Measurements from ENCODE around the gene BCL11A.

The BCL11A gene

DNA sequence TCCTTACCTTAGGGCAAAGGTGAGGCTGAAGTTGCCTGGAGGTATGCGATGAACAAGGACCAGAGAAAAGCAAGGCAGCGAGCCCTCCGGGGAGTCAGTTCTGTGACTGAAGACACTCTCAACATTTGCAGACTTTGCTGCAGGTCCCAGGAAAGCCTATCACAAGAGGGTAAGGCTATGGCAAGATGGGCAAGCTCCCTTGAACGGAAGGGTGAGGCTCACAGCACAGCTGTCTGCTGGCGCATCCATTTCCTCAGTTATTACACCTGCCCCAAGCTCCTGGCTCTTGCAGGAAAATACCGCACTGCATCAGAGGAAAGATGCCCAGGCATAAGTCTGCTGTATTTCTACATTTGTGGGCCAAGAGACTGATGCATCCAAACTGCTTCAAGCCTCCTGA, 141.4 kb downstream of the BCL11A start:
- H3K4me3 ChIP-seq (ENCODE audit: low read length): no peak overlapping the region
- no peak for DNase-seq (ENCODE audit: low read depth)
- TF ChIP-seq, protein P1, sequence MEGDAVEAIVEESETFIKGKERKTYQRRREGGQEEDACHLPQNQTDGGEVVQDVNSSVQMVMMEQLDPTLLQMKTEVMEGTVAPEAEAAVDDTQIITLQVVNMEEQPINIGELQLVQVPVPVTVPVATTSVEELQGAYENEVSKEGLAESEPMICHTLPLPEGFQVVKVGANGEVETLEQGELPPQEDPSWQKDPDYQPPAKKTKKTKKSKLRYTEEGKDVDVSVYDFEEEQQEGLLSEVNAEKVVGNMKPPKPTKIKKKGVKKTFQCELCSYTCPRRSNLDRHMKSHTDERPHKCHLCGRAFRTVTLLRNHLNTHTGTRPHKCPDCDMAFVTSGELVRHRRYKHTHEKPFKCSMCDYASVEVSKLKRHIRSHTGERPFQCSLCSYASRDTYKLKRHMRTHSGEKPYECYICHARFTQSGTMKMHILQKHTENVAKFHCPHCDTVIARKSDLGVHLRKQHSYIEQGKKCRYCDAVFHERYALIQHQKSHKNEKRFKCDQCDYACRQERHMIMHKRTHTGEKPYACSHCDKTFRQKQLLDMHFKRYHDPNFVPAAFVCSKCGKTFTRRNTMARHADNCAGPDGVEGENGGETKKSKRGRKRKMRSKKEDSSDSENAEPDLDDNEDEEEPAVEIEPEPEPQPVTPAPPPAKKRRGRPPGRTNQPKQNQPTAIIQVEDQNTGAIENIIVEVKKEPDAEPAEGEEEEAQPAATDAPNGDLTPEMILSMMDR (IDR thresholded peaks at IDR 0.05; ENCODE audit: insufficient read depth, low read depth, low read length, missing control alignments): no peak

DNA sequence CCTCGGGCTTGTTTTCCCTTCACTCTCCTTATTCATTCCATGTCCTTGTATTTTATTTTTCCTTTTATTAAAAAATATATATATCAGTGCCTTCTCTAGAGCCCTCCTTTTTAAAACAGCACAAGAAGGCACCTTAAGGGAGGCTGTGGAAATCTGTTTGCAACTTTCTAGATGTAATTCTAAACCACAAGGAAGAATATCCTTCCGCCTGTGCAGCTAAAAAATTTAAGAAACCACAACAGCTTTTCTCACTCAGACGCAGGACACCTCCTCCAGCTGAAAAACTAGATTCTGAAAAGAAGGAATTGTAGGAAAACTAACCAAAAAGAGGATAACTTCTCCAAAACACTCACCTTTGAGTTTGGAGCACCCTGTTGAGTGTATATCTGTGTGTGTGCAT, 142.2 kb downstream of the BCL11A start:
- no peak overlapping the region for H3K4me3 ChIP-seq (ENCODE audit: low read length)
- no peak for DNase-seq (ENCODE audit: low read depth)
- TF ChIP-seq, protein P1 (IDR thresholded peaks at IDR 0.05; ENCODE audit: insufficient read depth, low read depth, low read length, missing control alignments): no peak

DNA sequence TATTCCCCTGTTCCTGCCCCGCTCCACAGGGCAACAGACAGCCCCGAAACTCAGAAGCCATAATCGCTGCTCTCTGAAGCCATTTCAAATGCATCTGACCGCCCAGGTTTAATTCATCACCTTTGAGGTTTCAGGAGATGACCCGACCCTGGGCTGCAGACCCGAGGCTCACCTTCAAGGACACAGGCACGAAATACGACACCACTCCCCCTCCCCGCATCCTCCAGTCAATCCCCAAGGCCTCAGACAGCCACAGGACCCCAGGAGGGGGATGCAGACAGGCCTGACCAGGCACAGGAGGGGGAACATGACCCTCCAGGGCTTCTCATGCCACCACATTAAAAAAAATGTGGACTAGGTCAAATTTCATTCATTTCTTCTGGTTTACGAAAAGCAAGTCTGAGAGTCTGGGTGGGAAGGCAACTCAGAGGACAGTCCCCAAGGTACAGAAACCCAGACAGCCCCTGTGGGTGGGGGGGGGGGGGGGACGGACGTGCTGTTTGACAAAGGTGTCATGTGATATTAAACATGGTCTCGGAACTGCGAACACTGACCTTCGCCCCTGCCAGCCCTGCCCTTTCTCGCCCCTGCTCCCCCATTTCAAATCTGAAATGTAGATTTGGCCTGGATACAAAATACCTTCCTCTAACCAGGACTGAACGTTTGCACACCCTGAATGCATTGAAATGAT, 142.9 kb downstream of the BCL11A start:
- TF ChIP-seq, protein P1 (IDR thresholded peaks at IDR 0.05; ENCODE audit: insufficient read depth, low read depth, low read length, missing control alignments): no peak
- no peak overlapping the region for H3K4me3 ChIP-seq (ENCODE audit: low read length)
- DNase-seq (ENCODE audit: low read depth): no peak

DNA sequence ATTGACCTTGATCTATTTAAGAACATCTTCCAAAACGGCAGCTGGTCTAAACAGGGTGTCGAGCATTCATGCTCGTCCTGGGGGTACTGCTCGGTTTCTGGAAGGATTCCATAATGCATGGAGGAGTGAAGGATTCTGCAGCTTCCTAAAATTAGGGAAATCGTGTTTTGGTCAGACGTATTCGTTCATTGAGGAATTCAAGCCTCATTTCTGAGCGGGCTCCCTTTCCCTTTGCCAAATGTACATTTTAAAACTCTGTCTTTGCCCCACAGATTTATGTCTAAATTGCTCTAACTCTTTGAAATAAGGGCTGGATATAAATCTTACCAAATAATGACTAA, 144.0 kb downstream of the BCL11A start:
- no peak overlapping the region for H3K4me3 ChIP-seq (ENCODE audit: low read length)
- TF ChIP-seq, protein P1 (IDR thresholded peaks at IDR 0.05; ENCODE audit: insufficient read depth, low read depth, low read length, missing control alignments): no peak
- DNase-seq (ENCODE audit: low read depth): no peak

DNA sequence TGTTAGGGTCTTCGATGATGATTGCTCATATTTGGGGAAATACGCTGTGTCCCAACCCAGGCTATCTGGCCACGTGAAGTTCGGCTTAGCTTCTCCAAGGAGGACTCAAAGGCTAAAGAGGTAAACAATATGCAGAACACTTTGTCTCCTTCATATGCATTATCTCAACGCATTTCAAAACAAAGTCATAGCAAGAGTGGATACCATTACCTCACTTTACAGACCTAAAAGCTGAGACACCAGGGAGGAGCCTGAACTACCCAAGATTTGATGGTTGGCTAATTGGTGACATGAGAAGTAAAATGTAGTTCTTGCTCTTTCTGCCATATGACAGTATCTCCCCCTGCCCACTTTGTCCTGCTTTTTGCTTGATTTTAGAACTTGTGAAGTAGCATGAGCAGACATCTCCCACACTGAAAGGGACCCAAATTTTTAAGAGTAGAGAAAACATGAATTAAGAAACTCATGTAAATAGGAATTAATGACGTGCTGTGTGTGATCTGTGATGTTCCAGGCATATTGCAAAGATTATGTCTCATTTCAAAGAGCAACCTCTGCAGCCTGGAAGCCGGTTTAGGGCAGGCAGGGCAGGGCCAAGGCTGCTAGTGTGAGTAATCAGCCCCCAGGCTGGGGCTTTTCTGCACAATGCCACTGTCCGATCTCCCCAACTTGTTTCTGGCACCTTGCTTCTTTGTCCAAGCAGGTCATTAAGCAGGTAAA, 144.5 kb downstream of the BCL11A start:
- H3K4me3 ChIP-seq (ENCODE audit: low read length): no peak overlapping the region
- TF ChIP-seq, protein P1 (IDR thresholded peaks at IDR 0.05; ENCODE audit: insufficient read depth, low read depth, low read length, missing control alignments): no peak
- peak; percentile 45 for DNase-seq (ENCODE audit: low read depth)

DNA sequence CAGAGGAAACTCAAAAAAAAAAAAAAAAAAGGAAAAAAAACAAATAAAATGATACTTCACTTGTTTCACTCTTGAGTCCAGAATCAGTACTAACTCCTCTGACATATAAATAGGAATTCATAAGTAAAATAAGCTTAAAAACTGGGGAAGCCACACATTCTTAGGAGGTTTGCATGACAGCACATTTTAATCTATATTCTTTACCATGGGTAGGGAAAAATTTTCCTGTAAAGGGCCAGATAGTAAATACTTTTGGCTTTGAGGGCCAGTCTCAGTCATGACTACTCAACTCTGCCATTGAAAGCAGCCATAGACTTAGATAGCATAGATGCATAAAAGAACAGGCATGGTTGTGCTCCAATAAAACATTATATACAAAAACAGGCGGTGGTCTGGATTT, 145.2 kb downstream of the BCL11A start:
- DNase-seq (ENCODE audit: low read depth): no peak
- H3K4me3 ChIP-seq (ENCODE audit: low read length): no peak overlapping the region
- TF ChIP-seq, protein P1 (IDR thresholded peaks at IDR 0.05; ENCODE audit: insufficient read depth, low read depth, low read length, missing control alignments): no peak

DNA sequence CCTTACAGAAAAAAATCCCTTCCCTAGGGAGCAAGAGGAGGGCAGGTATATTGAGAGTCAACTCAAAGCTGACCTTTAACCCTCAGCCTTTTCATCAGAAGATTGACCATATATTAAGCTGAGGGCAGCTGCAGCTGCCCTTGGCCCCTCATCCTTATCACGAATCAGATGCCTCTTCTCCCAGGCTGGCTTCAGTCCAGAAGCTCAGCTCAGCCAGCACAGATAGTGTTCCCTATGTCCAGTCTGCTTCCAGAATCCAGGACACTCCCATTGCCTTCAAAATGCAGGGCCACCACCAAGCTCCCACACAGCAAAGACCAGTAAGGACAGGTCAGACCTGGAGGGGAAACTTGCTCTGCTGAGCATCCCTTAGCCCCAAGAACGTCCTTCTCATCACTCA, 146.1 kb downstream of the BCL11A start:
- TF ChIP-seq, protein P1 (IDR thresholded peaks at IDR 0.05; ENCODE audit: insufficient read depth, low read depth, low read length, missing control alignments): no peak
- no peak overlapping the region for H3K4me3 ChIP-seq (ENCODE audit: low read length)

More for the DNA sequence above, 146.1 kb downstream of the BCL11A start:
- DNase-seq (ENCODE audit: low read depth): no peak

Measured in epithelial cell of esophagus (primary cell).